Left renal pelvis (tissue), 4 donors: Measurements from ENCODE around the gene XXYLT1. TPM values are rescaled to one million over a fixed set of nuclear protein-coding genes. Genes with fewer than 3 reads are reported as not detected.
"Not testable (repeated sequence)": the region's sequence is repeated elsewhere in the genome, so short reads cannot be mapped to it uniquely, and the experiment has no call there.

Experiments
- DNase-seq, 4 donors: peaks; one replicate each; pipeline ENCODE4 v3.0.0-alpha.2; 2013; ENCODE audit warnings: low read depth in 4 of 4, low spot score in 3 of 4
- polyA plus RNA-seq, 4 donors: library from polyadenylated mRNA; unstranded; fragments of 120-200 nt; gene quantifications; one replicate each; pipeline ENCODE4 v1.2.1, GENCODE V29; 2013; ENCODE audit not compliant: insufficient read length in 4 of 4

The XXYLT1 gene
- polyA plus RNA-seq, 4 donors: 27.8 to 46.3 (median 30.5) TPM

DNA sequence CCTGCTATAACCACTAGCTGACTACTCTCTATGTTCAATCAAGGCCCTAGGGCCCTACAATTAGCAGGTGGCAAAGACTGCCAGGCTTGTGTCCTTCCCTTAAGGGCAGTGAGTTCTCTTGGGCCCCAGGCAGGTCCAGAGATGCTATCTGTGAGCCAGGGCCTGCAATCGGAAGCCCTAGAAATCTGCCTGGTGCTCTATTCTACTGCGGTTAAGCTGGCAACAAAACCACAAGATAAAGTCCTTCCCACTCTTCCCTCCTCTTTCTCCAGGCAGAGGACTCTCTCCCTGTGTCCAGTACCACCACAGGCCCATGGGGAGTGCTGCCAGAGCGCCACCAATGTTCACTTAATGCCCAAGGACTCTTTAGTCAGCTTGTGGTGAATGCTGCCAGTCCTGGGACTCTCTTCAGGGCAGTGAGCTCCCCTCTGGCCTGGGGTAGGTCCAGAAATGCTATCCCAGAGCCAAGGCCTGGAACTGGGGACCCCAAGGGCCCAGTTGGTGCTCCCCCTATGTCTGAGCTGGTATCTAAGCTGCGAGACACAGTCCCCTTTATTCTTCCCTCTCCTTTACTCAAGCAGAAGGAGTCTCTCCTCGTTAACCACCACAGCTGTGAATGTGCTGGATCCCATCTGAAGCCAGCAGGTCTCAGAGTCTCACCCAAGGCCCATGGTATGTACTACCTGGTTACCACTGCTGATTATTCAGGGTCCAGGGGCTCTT, 34.7 kb downstream of the XXYLT1 start:
- no peak for DNase-seq

DNA sequence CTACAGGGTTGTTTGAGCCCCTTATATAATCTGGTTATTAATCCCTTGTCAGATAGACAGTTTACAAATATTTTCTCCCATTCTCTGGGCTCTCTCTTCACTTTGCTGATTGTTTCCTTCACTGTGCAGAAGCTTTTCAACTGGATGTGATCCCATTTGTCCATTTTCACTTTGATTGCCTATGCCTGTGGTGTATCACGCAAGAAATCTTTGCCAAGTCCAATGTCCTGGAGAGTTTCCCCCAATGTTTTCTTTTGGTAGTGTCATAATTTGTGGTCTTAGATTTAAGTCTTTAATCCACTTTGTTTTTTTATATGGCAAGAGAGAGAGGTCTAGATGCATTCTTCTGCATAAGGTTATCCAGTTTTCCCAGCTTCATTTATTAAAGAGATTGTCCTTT, 40.7 kb downstream of the XXYLT1 start:
- DNase-seq: no peak

GRCh38 chr3:195228886-195229285, 42.1 kb downstream of the XXYLT1 start:
- not testable (repeated sequence) for DNase-seq

- DNase-seq: no peak
These were observed 43.1 kb downstream of the XXYLT1 start for GRCh38 chr3:195227871-195228270.

GRCh38 chr3:195226900-195227447, 44.0 kb downstream of the XXYLT1 start:
- no peak for DNase-seq

DNA sequence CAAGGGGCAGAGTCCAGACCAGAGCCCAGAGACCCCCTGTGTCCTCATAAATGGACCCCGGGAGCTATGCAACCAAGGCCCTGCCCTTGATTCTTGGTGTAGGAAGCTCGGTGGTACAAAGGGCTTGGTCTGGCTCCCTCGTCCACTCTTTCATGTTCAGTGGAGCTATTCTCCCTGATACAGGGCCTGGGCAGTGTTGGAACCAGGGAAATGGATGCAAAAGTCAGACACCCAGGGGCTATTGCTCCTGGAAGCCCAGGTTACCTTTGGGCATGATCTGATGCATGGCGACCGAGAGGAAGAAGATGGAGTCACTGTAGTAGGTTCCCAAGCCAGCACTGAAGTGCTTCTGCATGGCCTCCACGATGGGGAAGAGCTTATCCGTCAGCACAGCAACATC, 44.5 kb downstream of the XXYLT1 start:
- DNase-seq: no peak

DNA sequence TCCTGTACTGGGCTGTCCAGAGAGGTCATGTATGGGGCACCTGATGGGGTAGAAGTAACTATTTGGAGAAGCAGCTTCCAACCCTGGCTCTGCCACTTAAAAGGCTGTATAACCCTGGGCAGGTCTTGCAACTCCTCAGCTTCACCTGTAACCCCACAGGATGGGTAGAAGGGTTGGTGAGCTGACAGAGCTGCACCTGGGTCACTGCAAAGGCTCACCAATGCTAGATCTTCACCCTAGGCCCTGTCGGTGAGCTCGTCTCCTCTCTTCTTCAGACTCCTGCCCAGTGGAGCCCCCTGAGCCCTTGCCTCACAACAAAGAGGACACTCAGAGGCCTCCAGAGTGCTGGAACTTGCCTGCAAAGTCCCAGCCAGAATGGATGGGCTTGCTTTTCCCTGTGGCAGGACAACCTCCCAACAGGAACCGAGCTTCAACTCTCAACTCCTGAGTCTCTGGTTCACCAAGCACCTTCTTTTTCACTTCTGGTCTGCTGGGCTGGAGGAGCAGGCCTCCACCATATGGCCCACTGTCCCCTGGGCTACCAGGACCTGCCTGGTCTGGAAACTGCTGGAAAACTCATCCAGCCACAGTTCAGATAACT, 45.9 kb downstream of the XXYLT1 start:
- no peak for DNase-seq

- no peak for DNase-seq
These were observed 46.6 kb downstream of the XXYLT1 start for GRCh38 chr3:195224156-195224979.

DNA sequence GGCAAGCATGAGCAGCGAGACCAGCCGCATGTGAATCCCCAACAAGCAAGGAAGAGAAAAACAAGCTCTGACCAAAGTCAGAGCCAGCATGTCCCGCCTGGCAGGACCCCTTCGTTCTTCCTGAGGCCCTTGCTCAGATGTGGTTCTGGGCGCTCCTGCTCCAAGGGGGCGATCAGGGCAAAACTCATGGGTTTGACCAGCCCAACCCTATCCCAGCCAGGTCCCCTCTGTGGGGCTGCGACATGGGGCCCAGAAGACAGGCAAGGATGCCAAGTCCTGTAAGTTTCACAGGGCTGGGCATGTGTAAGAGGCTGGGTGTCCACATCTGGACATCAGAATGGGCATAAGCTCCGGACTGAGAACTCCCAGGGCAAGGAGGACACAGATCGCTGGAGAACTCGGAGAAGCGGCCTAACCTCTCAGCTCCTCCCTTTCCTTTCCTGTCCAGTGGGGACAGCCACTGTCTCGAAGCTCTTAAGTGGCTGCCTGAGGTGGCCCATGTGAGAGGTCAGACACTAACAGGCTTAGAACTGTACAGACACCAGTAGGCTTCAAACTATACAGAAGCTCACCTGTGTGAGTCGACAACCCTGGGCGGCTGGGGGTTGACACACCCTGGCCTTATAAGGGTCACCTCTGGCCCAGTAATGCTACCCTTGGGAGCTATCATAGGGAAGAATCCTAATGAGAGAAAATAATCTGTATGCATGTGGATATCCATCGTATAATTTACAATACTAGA, 48.9 kb downstream of the XXYLT1 start:
- DNase-seq: no peak

GRCh38 chr3:195221015-195221853, 49.7 kb downstream of the XXYLT1 start:
- no peak for DNase-seq

- no peak for DNase-seq
These were observed 51.4 kb downstream of the XXYLT1 start for GRCh38 chr3:195219351-195220230.

- DNase-seq: not testable (repeated sequence)
These were observed 52.6 kb downstream of the XXYLT1 start for GRCh38 chr3:195218331-195218730.

GRCh38 chr3:195215576-195215975, 55.4 kb downstream of the XXYLT1 start:
- DNase-seq: not testable (repeated sequence)

- no peak for DNase-seq
These were observed 56.6 kb downstream of the XXYLT1 start for GRCh38 chr3:195214381-195214780.

DNA sequence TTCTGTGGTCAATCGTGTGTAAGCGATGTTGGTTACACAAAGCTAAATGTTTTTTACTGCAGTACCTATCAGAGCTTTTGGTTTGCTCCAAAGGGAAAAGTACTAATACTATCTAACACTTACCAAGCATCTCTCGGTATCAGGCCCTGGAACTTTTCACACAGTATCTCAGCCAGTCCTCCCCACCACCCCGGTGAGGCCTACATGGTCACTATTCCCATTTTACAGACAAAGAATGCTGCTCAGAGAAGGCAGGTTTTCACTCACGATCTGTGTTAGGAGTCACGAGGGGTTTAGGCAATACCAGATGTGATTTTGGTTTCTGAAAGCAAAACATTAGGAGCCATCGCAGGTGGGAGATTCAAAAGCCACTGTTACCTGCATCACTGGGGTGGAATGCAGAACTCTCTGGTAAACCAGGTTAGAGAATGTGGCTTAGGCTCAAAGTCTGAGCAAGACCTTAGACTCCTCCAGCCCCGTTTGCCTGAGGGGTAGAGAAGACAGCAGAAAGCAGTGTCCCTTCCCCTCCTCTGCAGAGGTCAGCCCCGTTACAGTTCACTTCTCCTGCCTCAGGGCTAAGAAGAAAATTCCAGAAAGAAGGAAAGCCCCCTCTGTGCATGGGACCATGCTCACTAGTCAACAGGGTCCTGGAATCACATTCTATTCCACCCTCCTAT, 57.2 kb downstream of the XXYLT1 start:
- DNase-seq: no peak

- no peak for DNase-seq
These were observed 58.1 kb downstream of the XXYLT1 start for GRCh38 chr3:195212749-195213375.

GRCh38 chr3:195212033-195212748, 58.8 kb downstream of the XXYLT1 start:
- no peak for DNase-seq
